Gastrocnemius medialis (tissue), 4 donors: ENCODE results near the gene DNAJC1. TPM values are rescaled to one million over a fixed set of nuclear protein-coding genes. Genes with fewer than 3 reads are reported as not detected.

Experiments used
- ATAC-seq, 2 donors: fragments of 150-250 bp; one replicate each; pipeline ENCODE4 v1.9.1; 2016
- DNase-seq, 2 donors: peaks; one replicate each; pipeline ENCODE4 v3.0.0-alpha.2; 2019
- H3K27ac ChIP-seq, 4 donors: fragments of 200-600 bp; sonication (generic); 1 replicate in 1 of 4; 2 replicates in 3 of 4; pipeline ENCODE4 v1.5.1; 2016 to 2018; ENCODE audit warnings: mild to moderate bottlenecking in 2 of 4, moderate library complexity in 1 of 4
- H3K27me3 ChIP-seq, 3 donors: fragments of 200-600 bp; sonication (generic) in 2 of 3; 1 replicate in 1 of 3; 2 replicates in 2 of 3; pipeline versions ENCODE4 v1.5.1 to v1.6.0; 2016 to 2019; ENCODE audit warnings: mild to moderate bottlenecking in 1 of 3, moderate library complexity in 1 of 3
- H3K36me3 ChIP-seq, 2 donors: fragments of 200-600 bp; sonication (generic) in 1 of 2; one replicate each; pipeline ENCODE4 v1.5.1; 2017 to 2018
- H3K4me1 ChIP-seq, 2 donors: fragments of 200-600 bp; sonication (generic) in 1 of 2; one replicate each; pipeline ENCODE4 v1.5.1; 2016 to 2017; ENCODE audit warnings: mild to moderate bottlenecking in 2 of 2
- H3K4me3 ChIP-seq, 4 donors: fragments of 200-600 bp; sonication (generic) in 3 of 4; 1 replicate in 1 of 4; 2 replicates in 3 of 4; pipeline ENCODE4 v1.5.1; 2016 to 2019; ENCODE audit warnings: mild to moderate bottlenecking in 2 of 4
- H3K9me3 ChIP-seq, 3 donors: fragments of 200-600 bp; sonication (generic) in 2 of 3; 1 replicate in 1 of 3; 2 replicates in 2 of 3; pipeline ENCODE4 v1.5.1; 2016 to 2019
- CTCF ChIP-seq, 5 experiments: fragments of 450-650 bp in 3 of 5; fragments of 200-600 bp in 2 of 5; sonication (generic) in 2 of 5; IDR thresholded peaks in 4 of 5; conservative IDR thresholded peaks in 1 of 5; 1 replicate in 4 of 5; 2 replicates in 1 of 5; pipeline ENCODE4 v1.5.1; 2016 to 2019; ENCODE audit warnings: antibody characterized with exemption in 5 of 5, mild to moderate bottlenecking in 3 of 5, moderate library complexity in 3 of 5
- POLR2A ChIP-seq, 2 donors: fragments of 450-650 bp; IDR thresholded peaks; one replicate each; pipeline ENCODE4 v1.6.1; 2017; ENCODE audit warnings: antibody characterized with exemption in 2 of 2, mild to moderate bottlenecking in 2 of 2, moderate library complexity in 2 of 2
- in situ Hi-C, 4 donors: fragments of 200-750 bp; cut with MboI; loops; one replicate each; pipeline versions ENCODE4 v1.15.0 to v1.8.0; 2017; ENCODE audit warnings: low sequenced_read_pairs in 4 of 4
- intact Hi-C: fragments of 100-400 bp; cut with DNase I; formaldehyde crosslinking; loops from one replicate; pipeline ENCODE4 v1.15.1; 2023; ENCODE audit warnings: low total_unique reads
- total RNA-seq, 4 donors: library from RNA; depleted of rRNA; stranded (reverse); fragments of >200 nt; gene quantifications; one replicate each; pipeline versions ENCODE4 v1.1.0 to v1.2.3, GENCODE V29; 2016

The DNAJC1 gene
- total RNA-seq, 4 donors from 2014 or later = 24.1 to 56.4 (median 35.7) TPM

- DNase-seq (no peak), ATAC-seq (no peak)
- in situ Hi-C loops (no loop called here), intact Hi-C loops (no loop called here)
- Histone ChIP-seq H3K4me3 (no peak overlapping the region), H3K27me3 (no peaks in the 10 kb centered on the region), H3K36me3 (peaks cover 0 to 13% of the 10 kb centered on the region in 2 donors), H3K4me1 (no peaks in the 10 kb centered on the region), H3K9me3 (no peaks in the 10 kb centered on the region), H3K27ac (no peak overlapping the region)
- TF ChIP-seq POLR2A (IDR thresholded peaks at IDR 0.05) = no peak
- TF ChIP-seq CTCF (IDR thresholded peaks at IDR 0.05 in 4 of 5, conservative IDR thresholded peaks at IDR 0.05 in 1 of 5) = no peak
These were observed 249.0 kb downstream of the DNAJC1 start for GRCh38 chr10:21754410-21755011.

- DNase-seq (no peak), ATAC-seq (no peak)
- H3K9me3 ChIP-seq = no peaks in the 10 kb centered on the region
- no peak overlapping the region for H3K4me3 ChIP-seq
- H3K4me1 ChIP-seq = no peaks in the 10 kb centered on the region
- H3K36me3 ChIP-seq = peaks cover 0 to 5% of the 10 kb centered on the region in 2 donors
- intact Hi-C loops = no loop called here
- no peak overlapping the region for H3K27ac ChIP-seq
- TF ChIP-seq POLR2A (IDR thresholded peaks at IDR 0.05) = no peak
- TF ChIP-seq CTCF (IDR thresholded peaks at IDR 0.05 in 4 of 5, conservative IDR thresholded peaks at IDR 0.05 in 1 of 5) = no peak
- in situ Hi-C loops = no loop called here
- H3K27me3 ChIP-seq = no peaks in the 10 kb centered on the region
These were observed 249.8 kb downstream of the DNAJC1 start for GRCh38 chr10:21753497-21754270.

GRCh38 chr10:21751341-21752310, 251.9 kb downstream of the DNAJC1 start:
- intact Hi-C loops = no loop called here

GRCh38 chr10:21750424-21750823, 253.1 kb downstream of the DNAJC1 start:
- intact Hi-C loops = no loop called here
- no peak for DNase-seq
- in situ Hi-C loops = no loop called here
- no peak for ATAC-seq
- no peak for TF ChIP-seq CTCF (IDR thresholded peaks at IDR 0.05 in 4 of 5, conservative IDR thresholded peaks at IDR 0.05 in 1 of 5)
- TF ChIP-seq POLR2A (IDR thresholded peaks at IDR 0.05) = no peak
- H3K9me3 ChIP-seq = no peaks in the 10 kb centered on the region
- no peaks in the 10 kb centered on the region for H3K36me3 ChIP-seq
- H3K27me3 ChIP-seq = no peaks in the 10 kb centered on the region
- H3K4me1 ChIP-seq = no peaks in the 10 kb centered on the region
- H3K27ac ChIP-seq = no peak overlapping the region
- no peak overlapping the region for H3K4me3 ChIP-seq

More at GRCh38 chr10:21751341-21752310, 251.9 kb downstream of the DNAJC1 start:
- Histone ChIP-seq H3K27me3 (no peaks in the 10 kb centered on the region), H3K27ac (no peak overlapping the region), H3K4me1 (no peaks in the 10 kb centered on the region), H3K4me3 (no peak overlapping the region), H3K36me3 (no peaks in the 10 kb centered on the region), H3K9me3 (no peaks in the 10 kb centered on the region)
- in situ Hi-C loops = no loop called here
- DNase-seq = no peak
- ATAC-seq = no peak
- TF ChIP-seq POLR2A (IDR thresholded peaks at IDR 0.05) (no peak), CTCF (IDR thresholded peaks at IDR 0.05 in 4 of 5, conservative IDR thresholded peaks at IDR 0.05 in 1 of 5) (no peak)
